Right lung (tissue), 5 donors: ENCODE results near the gene EYA3. TPM values are rescaled to one million over a fixed set of nuclear protein-coding genes. Genes with fewer than 3 reads are reported as not detected.
"Not testable (repeated sequence)": the region's sequence is repeated elsewhere in the genome, so short reads cannot be mapped to it uniquely, and the experiment has no call there.

Source experiments
- DNase-seq, 2 donors: peaks; one replicate each; pipeline ENCODE4 v3.0.0-alpha.2; 2013
- polyA plus RNA-seq, 5 donors: library from polyadenylated mRNA; unstranded; fragments of 120-200 nt; gene quantifications; one replicate each; pipeline versions ENCODE4 v1.2.1 to v1.2.3, GENCODE V29; 2013; ENCODE audit warnings: inconsistent platforms in 1 of 5, low replicate concordance in 1 of 5; ENCODE audit not compliant: insufficient read length in 5 of 5, insufficient read depth in 1 of 5

EYA3 gene
- polyA plus RNA-seq, 5 donors: 20.2 to 32.5 (median 29.4) TPM

DNA sequence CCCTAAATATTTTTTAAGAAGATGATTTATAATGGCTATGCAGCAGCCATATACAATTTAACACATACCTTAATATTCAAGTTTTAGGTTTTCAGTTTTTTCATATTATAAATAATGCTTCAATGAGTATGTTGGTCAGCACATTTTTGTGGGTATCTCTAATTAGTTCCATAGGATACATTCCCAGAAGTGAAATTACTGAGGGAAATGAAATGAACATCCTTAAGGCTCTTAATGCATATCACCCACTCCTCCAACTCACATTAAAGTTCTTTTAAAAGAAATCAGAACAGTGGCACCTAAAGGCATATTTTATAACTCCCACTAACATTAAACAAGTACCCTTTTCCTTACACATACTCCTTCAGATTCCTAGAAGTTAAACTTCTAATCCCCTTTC, 56.1 kb downstream of the EYA3 start:
- no peak for DNase-seq

DNA sequence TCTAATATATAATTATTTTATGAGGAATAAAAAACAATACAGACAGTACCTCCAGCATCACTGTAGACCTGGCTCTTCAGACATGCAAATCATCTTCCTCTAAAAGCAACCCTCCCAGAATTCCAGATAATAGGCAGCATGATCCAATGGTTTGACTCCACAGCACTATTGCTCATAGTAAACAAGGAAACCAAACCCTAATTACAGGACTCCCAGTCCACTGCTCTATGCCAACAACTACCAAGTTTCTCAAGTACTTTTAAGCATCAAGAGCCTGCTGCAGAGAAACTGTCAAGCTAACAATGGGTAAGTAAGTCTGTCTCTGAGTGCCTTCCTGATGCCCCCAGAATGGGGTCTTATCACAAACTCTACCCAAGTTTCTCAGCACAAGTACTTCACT, 57.2 kb downstream of the EYA3 start:
- DNase-seq: no peak

DNA sequence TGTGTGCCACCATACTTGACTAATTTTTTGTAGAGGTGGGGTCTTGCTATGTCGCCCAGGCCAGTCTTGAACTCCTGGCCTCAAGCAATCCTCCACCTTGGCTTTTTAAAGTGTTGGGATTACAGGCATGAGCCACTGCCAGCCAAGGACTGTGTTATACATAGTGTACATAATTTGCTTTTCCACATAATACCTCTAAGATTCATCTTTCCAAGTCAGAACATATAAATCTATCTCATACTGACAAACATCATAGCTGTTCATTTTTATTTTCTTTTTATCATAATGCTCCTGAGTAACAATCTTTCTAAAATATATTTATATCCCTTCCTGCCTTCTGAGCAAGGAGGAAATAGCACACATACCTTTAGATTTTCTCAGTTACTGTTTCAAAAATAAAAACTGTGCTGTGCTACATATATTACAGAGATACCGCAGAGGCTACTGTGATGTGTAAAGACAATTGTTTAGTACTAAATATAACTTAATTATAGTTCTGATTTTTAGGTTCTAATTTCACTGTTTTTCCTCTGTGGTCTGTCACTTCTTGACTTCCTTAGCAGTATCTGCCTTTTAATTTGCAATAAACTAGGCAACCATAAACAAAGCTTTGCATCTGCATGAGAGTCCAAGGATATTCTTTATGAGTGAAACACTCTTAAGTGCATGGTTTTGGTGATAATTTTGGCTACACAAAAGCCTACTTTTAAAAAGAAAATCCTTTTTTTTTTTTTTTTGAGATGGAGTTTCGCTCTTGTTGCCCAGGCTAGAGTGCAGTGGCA, 59.3 kb downstream of the EYA3 start:
- no peak for DNase-seq

DNA sequence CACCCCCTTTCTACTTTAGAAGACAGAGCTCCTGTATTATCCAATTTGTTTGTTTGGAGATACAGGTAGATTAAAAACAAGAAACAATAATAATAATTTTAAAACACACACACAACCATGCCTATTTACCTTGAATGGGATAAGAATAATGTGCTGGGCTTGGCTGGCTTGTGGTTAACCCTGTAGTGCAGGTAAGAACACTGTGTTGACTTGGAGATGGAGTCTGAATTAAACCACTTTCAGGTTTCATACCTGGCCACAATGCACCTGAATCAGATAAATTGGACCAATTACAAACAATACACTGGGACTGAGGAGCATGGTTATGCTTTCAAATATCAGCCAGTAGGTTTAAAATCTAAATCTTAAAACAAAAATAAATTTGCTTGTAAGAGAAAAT, 60.8 kb downstream of the EYA3 start:
- DNase-seq: no peak

DNA sequence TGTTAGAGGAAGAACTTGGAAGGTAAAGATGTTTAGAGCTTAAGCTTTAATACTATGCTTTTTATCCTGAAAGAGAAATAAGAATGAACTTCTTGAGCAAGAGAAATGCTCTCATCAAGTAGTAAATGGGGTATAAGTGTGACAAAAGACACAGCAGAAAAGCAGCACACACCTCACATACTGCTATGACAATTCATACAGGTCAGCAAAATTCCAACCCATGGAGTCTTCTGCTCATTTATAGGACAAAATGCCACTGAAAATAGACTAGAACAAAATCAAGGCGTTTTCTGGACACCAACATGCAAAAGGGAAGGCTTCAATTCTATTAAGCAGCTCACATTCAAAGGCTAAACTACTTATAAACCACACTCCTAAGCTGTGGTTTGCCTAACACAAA, 61.2 kb downstream of the EYA3 start:
- DNase-seq: no peak

DNA sequence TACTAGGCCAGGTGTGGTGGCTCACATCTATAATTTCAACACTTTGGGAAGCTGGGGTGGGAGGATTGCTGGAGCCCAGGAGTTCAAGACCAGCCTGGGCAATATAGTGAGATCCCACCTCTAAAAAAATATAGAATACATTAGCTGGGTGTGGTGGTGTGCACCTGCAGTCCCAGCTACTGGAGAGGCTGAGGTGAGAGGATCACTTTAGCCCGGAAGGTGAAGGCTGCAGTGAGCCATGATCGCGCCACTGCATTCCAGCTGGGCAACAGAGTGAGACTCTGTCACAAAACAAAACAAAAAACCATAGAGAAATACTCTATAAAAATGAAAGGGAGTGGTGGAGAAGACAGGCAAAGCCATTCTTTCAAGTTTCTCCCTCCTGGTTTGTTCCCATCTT, 62.1 kb downstream of the EYA3 start:
- no peak for DNase-seq

DNA sequence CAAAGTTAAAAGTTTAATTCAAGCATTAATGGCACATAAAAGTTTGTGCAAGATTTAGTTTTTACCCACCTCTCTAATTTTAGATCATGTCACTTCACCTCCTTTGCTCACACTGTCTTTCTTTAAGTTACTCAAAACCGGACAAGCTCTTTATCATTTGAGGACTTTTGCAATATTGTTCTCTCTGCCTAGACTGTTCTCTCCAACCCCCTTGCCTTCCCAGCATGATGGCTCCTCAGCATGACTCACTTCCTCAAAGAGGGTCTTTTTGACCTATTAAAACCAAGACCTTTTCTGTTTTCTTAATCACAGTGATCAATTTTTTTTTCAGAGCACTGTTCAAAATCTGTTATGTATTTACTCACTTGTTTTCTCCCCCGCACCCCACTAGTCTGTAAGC, 67.3 kb downstream of the EYA3 start:
- DNase-seq: no peak

DNA sequence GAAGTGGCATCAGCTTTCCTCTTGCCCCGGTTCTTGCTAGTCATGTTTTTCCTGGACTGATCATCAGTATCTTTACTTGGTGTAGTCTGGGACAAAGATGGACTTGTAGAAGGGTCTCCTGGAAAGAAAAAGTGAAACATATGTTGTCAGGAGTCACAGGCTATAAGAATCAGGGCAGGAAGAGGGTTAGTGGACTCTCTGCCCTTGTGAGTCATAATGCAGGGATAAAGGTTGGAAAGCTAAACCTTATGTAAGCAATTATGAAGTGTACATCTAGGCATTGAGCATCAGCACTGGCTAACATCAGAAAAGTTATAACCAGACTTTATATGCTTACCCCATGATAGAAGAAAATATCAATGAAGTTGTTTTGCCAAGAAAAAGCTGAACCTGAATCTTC, 77.4 kb downstream of the EYA3 start:
- DNase-seq: no peak

DNA sequence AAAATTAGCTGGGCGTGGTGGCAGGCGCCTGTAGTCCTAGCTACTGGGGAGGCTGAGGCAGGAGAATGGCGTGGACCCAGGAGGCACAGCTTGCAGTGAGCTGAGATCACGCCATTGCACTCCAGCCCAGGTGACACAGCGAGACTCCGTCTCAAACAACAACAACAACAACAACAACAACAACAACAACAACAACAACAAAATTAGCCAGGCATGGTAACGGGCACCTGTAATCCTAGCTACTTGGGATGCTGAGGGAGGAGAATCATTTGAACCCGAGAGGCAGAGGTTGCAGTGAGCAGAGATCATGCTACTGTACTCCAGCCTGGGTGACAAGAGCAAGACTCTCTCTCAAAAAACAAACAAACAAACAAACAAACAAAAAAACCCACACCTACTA, 85.3 kb downstream of the EYA3 start:
- not testable (repeated sequence) for DNase-seq

DNA sequence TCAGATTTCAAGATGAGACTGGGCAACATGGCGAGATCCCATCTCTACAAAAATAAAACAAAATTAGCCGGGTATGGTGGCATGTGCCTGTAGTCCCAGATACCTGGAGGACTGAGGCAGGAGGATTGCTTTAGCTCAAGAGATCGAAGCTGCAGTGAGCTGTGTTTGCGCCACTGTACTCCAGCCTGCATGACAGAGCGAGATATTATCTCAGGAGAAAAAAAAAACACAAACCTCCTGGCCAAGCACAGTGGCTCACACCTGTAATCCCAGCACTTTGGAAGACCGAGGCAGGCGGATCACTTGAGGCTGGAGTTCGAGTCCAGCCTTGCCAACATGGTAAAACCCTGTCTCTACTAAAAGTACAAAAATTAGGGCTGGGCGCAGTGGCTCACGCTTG, 85.8 kb downstream of the EYA3 start:
- no peak for DNase-seq

DNA sequence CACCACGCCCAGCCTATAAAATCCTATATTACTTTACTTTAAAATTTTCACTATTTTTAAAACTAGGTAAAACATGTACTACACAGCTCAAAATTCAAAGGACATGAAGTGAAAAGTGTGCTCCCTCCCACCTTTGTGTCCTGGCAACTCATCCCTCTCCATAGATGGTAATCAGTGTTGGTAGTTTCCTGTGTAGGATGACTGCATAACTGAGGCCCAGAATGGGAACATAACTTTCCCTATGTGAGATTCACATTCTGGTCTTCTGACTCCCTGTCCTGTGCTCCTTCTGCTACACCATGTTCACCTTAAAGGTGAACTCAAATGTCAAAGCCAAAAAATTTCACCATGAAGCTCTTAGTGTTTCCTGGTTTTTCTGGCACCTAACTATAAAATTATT, 89.4 kb downstream of the EYA3 start:
- no peak for DNase-seq

DNA sequence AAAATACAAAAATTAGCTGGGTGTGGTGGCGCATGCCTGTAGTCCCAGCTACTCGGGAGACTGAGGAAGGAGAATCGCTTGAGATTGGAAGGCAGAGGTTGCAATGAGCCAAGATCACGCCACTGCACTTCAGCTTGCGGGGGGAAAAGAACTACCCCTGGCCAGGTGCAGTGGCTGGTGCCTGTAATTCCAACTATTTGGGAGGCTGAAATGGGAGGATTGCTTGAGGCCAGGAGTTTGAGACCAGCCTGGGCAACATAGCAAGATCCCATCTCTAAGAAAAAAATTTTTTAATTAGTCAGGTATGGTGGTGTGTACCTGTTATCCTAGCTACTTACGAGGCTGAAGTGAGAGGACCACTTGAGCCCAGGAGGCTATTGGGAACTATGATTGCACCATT, 93.9 kb downstream of the EYA3 start:
- DNase-seq: not testable (repeated sequence)

DNA sequence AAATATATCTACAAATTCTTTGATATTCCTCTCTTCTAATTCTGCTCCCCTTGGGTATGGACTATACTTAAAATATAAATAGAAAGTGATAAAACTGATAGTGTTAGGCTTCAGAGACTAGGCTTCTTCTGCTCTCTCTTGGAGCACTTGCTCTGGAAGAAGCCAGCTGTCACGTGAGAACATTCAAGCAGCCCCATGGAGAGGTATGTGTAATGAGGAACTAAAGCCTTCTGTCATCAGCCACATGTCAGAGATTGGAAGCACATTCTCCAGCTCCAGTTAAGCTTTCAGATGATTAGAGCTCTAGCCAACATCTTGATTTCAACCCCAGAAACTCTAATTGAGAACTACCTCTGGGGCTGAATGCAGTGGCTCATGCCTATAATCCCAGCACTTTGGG, 94.3 kb downstream of the EYA3 start:
- no peak for DNase-seq

DNA sequence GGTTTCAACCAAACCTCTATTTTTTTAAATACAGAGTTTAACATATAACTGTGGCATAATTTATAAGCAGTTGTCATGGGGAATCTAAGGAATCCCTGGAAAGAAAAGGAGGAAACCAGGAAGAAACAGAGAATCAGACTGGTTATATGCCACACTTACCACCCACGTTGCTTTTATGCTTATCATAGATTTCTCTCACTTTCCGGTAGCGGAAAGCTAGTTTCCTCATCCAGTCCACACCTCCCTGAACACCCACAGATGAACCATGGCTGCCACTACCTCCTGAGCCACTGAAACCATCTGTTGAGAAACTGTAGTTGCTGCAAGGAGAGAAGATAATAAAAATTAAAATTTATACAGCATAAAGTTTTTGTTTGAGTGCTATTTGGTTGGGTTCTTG, 95.2 kb downstream of the EYA3 start:
- DNase-seq: no peak

DNA sequence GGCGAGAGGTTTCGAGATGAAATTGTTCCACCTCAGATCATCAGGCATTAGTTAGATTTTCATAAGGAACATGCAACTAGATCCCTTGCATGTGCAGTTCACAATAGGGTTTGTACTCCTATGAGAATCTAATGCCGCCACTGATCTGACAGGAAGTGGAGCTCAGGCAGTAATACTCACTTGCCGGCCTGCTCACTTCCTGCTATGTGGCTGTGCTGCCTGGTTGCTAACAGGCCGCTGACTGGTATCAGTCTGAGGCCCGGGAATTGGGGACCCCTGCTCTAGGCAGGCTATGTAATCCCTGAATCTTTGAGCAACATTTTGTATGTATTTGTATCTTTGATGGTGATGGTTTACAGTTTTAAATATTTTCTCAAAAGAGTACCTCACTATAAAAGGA, 96.1 kb downstream of the EYA3 start:
- DNase-seq: no peak

DNA sequence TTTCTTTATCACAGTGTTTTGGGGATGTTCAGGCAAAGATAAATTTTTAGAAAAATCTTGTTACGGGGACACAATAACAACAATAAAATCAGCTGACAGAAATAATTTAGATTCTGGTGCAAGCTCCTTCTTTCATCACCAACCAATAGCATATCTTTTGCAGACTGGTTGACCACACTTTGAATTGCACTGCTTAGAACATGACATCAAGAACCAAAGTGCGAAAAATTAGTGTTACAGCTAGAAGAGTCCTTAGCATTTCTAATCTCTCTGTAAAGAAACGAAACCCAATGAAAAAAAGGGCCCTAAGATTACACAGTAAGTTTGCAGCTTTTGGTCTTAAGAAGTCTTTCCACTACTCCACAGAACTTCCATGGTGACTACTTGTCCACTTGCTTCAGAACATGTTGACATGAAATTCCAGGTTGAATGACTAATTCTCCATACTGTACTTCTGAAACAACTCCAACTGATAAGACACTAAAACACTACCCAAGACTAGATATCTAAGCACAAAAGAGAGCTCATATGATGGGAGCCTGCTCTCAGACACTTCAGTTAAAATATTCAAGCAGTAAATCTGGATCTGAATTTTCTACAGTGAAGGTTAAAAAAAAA, 97.4 kb downstream of the EYA3 start:
- no peak for DNase-seq

DNA sequence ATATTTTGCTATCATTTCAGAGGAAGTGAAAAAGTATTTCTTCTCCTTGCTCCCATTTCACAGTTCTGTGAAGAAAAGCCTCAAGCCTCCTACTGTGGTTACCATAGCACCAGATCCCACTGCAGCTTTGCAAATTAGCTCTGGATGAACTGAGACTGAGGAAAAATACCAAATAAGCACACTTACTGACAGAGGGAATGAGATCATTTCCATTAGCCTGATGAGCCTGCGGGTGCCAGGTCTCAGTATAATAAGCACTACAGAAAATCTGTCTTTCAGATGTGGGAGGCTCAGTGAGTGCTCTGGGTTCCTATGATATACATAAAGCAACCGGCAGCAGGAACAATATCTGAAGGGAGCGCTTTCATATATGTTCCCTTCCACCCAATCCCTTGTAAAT, 107.3 kb downstream of the EYA3 start:
- no peak for DNase-seq

DNA sequence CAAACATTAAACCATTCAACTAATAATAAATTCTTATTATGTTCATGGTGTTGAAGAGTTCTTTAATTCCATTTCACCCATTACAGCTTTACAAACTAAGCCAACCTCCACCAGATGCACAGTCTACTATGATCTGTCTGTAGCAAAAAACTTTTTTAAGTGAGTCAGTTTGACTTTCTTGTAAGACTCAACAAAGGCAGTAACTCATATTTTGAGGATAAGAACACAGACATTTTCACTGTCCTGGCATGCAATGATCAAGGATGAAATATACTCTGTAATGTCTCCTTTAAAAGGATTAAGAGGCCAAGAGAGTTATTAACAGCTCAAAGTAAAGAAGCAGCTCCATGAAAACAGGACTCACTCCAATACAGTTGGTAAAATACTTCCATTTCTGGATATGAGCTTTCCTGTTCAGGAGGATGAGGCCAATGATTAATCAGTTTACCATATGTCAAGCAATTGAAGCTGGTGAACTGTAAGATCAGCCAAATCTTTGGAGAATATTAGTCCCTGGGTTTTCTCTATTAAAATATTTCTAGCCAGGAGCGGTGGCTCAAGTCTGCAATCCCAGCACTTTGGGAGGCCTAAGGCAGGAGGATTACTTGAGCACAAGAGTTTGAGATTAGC, 108.1 kb downstream of the EYA3 start:
- DNase-seq: no peak

DNA sequence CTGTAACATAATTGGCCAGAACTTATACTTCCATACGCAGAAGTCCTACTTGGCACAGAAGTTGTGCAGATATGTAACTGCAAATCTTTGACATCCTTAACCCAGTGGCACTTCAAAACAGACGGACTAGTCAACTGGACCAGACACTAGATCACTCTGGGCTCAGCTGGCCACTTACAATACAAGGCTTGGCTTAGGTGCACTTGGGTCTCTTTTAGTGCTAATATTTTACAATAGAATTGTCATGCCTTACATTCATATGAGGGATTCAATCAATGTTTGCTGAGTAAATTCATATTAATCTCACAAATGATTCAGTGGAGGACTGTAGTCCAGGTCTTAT, 108.6 kb downstream of the EYA3 start:
- no peak for DNase-seq

DNA sequence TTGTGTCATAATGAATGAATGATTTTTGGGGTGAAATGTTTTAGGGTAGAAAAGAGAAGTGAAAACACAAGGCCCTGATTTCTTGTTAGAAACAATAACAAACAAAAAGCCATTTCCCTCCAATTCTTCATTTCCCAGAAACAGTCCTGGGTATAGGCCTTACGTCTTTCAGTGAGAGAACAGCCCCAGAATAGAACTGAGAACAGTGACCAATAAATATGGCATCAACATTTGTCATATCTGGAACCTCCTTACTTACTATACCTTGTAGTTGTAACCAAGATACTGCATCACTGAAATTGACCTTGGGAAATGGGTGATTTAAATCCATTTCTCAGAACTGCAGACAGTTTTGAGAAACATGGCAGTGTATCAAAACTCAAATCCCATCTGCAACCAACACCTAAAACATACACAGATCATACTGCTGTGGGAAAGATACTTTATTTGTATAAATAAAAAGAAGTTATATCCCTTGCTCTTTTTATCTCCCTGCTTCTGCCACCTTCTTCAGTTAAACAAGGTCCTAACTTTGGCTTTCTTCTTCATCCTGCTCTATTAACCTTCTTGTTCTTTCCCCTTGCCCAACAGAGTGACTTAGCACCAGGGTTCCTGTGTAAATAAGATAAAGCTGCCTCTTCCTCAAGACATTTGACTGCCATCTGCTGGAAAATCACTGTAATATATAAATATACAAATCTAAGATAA, 109.1 kb downstream of the EYA3 start:
- peak; percentile 37 to 47 for DNase-seq

DNA sequence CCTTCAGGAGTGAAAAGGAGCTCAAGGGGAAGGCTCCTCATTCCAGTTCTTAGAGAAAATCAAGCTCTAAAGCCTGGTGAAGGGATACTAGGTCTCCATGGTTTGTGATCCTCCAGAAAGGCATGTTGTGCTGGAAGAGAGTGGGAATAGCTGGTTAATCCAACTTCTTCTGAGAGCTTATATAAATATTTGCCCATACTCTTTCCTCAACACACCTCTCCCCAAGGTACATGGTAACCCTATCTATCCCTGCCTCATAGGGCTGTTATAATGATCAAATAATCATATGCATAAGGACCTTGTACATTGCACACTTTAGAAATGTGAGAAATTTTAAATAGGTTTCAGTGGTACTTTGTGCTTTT, 114.0 kb downstream of the EYA3 start:
- no peak for DNase-seq

DNA sequence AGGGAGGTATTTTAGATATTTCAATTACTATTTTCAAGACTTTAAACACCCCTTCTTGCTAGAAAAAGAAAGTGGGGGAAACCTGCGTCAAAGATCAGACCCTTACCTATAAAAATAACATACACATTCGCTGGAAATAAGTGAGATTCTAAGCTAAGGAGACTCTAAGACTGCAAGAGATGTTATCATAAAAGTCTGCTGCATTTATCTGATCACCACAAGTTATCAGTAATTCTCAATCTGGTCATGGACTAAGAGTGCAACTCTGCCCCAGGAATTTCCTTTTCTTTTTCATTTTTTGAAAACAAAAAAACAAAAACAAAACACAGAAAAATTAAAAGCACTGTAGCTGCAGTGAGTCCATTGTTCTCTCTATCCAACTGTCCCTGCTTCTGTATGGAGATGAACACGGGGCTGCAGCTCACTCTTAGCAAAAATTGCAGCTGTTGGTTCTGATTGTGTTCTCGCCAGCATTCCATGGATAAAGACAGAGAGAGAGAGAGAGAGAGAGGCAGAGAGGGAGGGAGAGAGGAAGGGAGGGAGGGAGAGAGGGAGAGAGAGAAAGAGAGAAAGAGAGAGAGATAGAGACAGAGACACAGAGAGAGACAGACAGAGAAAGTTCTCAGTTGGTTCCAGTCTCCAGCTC, 114.5 kb downstream of the EYA3 start:
- no peak for DNase-seq
